Effector memory CD4-positive, alpha-beta T cell (primary cell): ENCODE data around the gene SUSD1.
A peak's percentile ranks its signal among the peaks of the same experiment; 100 is the strongest.

Source experiments
- DNase-seq, 3 donors: peaks; one replicate each; pipeline ENCODE4 v3.0.0-alpha.2; 2020
- H3K27ac ChIP-seq: 2 replicates; pipeline ENCODE4 v1.7.0; 2013; ENCODE audit warnings: mild to moderate bottlenecking, low read length, moderate library complexity; ENCODE audit not compliant: insufficient read depth, poor library complexity, severe bottlenecking
- H3K27me3 ChIP-seq: replicated peaks from 2 replicates; pipeline ENCODE4 v1.7.0; 2013; ENCODE audit warnings: mild to moderate bottlenecking, low read length; ENCODE audit not compliant: insufficient read depth, control insufficient read depth, poor library complexity, severe bottlenecking
- H3K36me3 ChIP-seq: 2 replicates; pipeline ENCODE4 v1.7.0; 2013; ENCODE audit warnings: mild to moderate bottlenecking, low read length, moderate library complexity; ENCODE audit not compliant: control insufficient read depth, insufficient read depth
- H3K4me1 ChIP-seq: 2 replicates; pipeline ENCODE4 v1.7.0; 2013; ENCODE audit warnings: low read length, mild to moderate bottlenecking; ENCODE audit not compliant: control insufficient read depth, insufficient read depth, poor library complexity, severe bottlenecking
- H3K4me3 ChIP-seq: 2 replicates; pipeline ENCODE4 v1.7.0; 2013; ENCODE audit warnings: low read length, low read depth, mild to moderate bottlenecking; ENCODE audit not compliant: insufficient read depth, poor library complexity, severe bottlenecking
- H3K9me3 ChIP-seq: 2 replicates; pipeline ENCODE4 v1.7.0; 2013; ENCODE audit warnings: mild to moderate bottlenecking, low read length, moderate library complexity; ENCODE audit not compliant: control insufficient read depth

Gene SUSD1

DNA sequence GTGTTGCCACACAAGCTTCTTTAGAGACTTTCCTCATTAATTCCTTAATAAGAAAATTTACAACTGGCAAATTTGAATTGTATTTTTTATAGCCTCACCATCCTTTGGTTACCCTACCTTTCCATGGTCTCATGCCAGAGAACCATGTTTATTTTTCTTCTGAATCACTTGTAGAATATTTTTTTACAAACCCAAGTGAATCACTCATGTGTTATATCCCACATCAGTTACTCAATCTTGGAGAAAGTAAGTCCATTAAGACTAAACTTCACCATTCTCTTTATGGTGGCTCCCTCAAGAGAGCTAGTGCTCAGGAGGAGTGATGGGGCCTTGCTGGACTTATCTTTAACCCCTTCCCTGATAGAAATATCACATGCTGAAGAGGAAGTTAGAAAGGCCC is 128.9 kb downstream of the SUSD1 start:
- Histone ChIP-seq H3K4me3 (no peak overlapping the region), H3K27me3 (no peaks in the 10 kb centered on the region), H3K9me3 (no peaks in the 10 kb centered on the region), H3K36me3 (no peaks in the 10 kb centered on the region), H3K4me1 (no peaks in the 10 kb centered on the region), H3K27ac (no peak overlapping the region)
- no peak for DNase-seq

DNA sequence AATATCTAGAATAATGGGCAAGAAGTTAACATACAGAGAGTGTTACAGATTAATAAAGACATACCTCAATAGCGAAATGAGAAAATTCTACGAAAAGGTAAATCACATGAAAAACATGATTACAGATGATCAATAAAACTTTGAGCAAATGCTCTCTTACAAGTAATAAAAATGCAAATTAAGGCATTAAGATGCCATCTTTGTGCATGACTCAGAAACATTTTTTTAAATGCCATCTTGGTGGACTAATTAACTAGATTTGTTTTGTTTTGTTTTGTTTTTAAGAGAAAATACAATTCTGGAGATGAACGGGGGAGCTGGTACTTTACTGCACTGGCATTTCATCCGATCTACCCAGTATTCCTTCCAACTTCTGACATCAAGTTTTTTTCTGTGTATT is 130.2 kb downstream of the SUSD1 start:
- Histone ChIP-seq H3K4me1 (no peaks in the 10 kb centered on the region), H3K27ac (no peak overlapping the region), H3K36me3 (no peaks in the 10 kb centered on the region), H3K9me3 (no peaks in the 10 kb centered on the region), H3K4me3 (no peak overlapping the region), H3K27me3 (no peaks in the 10 kb centered on the region)
- DNase-seq: no peak

DNA sequence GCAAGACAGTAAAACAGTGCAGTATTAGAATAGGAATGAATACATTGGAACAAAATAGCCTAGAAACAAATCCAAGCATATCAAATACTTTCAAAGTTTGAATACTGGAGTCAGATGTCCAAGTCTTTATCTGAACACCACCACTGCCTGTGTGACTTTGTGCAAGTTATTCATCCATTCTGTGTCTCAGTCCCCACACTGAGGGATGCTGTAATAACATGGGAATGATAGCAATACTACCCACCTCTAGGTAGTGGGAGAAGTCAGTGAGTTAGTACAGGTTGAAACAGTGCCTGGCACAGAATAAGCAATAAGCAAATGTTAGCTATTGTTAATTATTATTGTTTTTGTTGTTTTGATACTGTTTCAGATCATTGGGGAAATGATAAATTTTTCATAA is 130.9 kb downstream of the SUSD1 start:
- Histone ChIP-seq H3K4me1 (no peaks in the 10 kb centered on the region), H3K9me3 (no peaks in the 10 kb centered on the region)
- DNase-seq: no peak

DNA sequence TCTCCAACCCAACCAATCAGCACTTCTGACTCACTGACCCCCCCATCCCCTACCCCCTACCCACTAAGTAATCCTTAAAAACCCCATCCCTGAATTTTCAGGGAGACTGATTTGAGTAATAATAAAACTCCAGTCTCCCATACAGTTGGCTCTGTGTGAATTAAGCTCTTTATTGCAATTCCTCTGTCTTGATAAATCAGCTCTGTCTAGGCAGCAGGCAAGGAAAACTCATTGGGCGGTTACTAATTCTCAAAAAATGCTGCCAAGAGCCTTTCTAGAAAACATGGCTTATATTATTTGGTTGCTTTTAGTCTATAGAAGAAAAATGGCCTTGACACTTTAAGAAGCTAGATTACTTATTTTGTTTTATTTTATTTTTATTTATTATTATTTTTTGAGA is 131.7 kb downstream of the SUSD1 start:
- Histone ChIP-seq H3K27me3 (no peaks in the 10 kb centered on the region), H3K36me3 (no peaks in the 10 kb centered on the region), H3K27ac (no peak overlapping the region), H3K4me1 (peaks cover under 1% of the 10 kb centered on the region), H3K9me3 (no peaks in the 10 kb centered on the region), H3K4me3 (no peak overlapping the region)
- no peak for DNase-seq

More for the DNA sequence above, 130.9 kb downstream of the SUSD1 start:
- no peaks in the 10 kb centered on the region for H3K27me3 ChIP-seq
- H3K36me3 ChIP-seq: no peaks in the 10 kb centered on the region
- no peak overlapping the region for H3K4me3 ChIP-seq
- no peak overlapping the region for H3K27ac ChIP-seq

DNA sequence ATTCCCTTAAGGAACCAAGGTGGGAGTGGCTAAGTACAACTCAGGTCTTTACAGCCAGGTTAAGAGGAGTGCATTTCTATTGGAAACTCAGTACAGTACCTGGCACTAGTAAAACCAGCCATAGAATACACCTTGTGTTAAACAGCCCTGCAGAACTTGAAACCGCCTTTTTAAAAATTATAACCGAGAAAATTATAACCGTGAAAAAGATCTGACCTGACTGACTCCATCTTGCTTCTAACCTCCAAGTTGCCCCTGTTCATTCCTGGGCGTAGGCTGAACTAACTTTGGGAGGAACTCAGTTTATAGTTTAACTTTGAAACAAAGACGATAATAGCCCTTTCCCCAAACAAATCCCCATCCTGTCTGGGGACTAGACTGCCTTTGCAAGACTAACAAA is 132.3 kb downstream of the SUSD1 start:
- no peaks in the 10 kb centered on the region for H3K27me3 ChIP-seq
- no peaks in the 10 kb centered on the region for H3K9me3 ChIP-seq
- H3K27ac ChIP-seq: no peak overlapping the region
- peaks cover 5% of the 10 kb centered on the region for H3K4me1 ChIP-seq
- no peaks in the 10 kb centered on the region for H3K36me3 ChIP-seq
- H3K4me3 ChIP-seq: no peak overlapping the region
- DNase-seq: no peak

- no peak for DNase-seq
- Histone ChIP-seq H3K4me1 (peaks cover 7% of the 10 kb centered on the region), H3K36me3 (no peaks in the 10 kb centered on the region), H3K27me3 (no peaks in the 10 kb centered on the region), H3K9me3 (no peaks in the 10 kb centered on the region), H3K27ac (no peak overlapping the region), H3K4me3 (no peak overlapping the region)
Observed at GRCh38 chr9:112042244-112042638, 132.9 kb downstream of the SUSD1 start.

DNA sequence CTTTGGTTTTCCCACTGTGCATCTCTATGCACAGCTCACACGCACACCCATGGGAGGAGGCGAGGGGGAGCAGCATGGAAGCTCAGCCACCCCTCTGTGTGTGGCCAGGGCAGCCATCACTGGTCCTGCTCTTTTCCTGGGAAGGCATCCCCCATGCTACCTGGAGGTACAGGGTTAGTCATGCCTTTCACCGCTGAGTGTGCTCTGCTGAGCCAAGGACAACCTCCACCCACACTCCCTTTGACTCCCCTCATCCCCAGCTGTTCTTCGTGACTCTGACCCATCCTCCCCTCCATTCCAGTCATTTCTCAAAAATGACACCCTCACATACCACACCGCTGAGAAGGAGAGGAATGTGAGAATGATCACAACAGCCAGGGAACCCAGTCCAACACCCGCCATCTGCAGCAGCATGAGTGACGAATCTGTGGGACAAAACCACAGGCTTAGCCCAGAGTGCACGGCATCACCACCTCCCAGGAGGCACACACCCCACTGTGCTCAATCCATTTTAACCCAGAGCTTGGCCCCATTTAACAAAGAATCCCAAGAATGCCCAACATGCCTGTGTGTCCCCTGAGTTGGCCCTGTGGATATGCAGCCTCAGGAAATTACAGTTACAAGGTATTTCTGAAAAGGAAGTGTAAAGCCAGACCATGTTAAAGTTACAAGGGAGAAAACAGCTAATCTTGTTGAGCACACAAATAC is 133.4 kb downstream of the SUSD1 start:
- Histone ChIP-seq H3K27ac (no peak overlapping the region), H3K4me3 (no peak overlapping the region), H3K9me3 (no peaks in the 10 kb centered on the region), H3K27me3 (no peaks in the 10 kb centered on the region), H3K36me3 (no peaks in the 10 kb centered on the region), H3K4me1 (peaks cover 12% of the 10 kb centered on the region)
- DNase-seq: no peak

GRCh38 chr9:112041199-112041535 is 133.9 kb downstream of the SUSD1 start:
- no peak overlapping the region for H3K27ac ChIP-seq
- H3K4me3 ChIP-seq: no peak overlapping the region
- H3K36me3 ChIP-seq: no peaks in the 10 kb centered on the region
- no peak for DNase-seq
- H3K9me3 ChIP-seq: no peaks in the 10 kb centered on the region
- no peaks in the 10 kb centered on the region for H3K27me3 ChIP-seq
- peaks cover 17% of the 10 kb centered on the region for H3K4me1 ChIP-seq

DNA sequence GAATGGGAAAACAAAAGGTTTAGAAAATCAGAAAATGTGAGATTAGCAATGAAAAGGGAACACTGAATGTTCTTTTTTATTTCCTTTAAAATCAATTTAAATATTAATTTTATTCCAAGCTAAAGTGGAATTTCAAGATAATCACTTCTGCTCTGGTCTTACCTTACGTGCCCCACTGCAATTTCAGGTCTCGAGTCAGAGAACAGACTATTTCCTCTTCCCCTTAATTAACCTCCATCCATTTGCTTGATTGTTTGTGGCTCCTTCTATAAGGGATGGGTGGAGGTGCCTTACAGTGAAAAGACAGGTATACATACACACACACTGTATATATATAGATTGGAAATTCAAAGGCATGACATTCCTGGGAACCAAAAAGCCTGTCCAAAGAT is 137.1 kb downstream of the SUSD1 start:
- peaks cover 17% of the 10 kb centered on the region for H3K4me1 ChIP-seq
- H3K27me3 ChIP-seq: no peaks in the 10 kb centered on the region
- H3K4me3 ChIP-seq: peak overlapping the region; percentile 20
- H3K9me3 ChIP-seq: no peaks in the 10 kb centered on the region
- no peak overlapping the region for H3K27ac ChIP-seq
- no peaks in the 10 kb centered on the region for H3K36me3 ChIP-seq
- no peak for DNase-seq

- H3K27me3 ChIP-seq: no peaks in the 10 kb centered on the region
- peaks cover 17% of the 10 kb centered on the region for H3K4me1 ChIP-seq
- H3K27ac ChIP-seq: no peak overlapping the region
- no peak overlapping the region for H3K4me3 ChIP-seq
- H3K9me3 ChIP-seq: no peaks in the 10 kb centered on the region
- no peaks in the 10 kb centered on the region for H3K36me3 ChIP-seq
- DNase-seq: peak; percentile 48 to 56 (median 55)
Observed at GRCh38 chr9:112037281-112038016, 137.6 kb downstream of the SUSD1 start.
